ENCODE measurements around the gene HPSE2. TPM values are rescaled to one million over a fixed set of nuclear protein-coding genes. Genes with fewer than 3 reads are reported as not detected.

HPSE2 gene
- polyA plus RNA-seq, 1 experiment: not detected

GRCh38 chr10:98446151-98446660 lies 789.4 kb downstream of the HPSE2 start:
- ChIA-PET POLR2A (no interaction called here), CTCF (interaction anchor here (1.0 to 1.3 kb wide), 2 partner anchors 21 to 205 kb away, joined by 3 to 4 read pairs; no protein-coding TSS in a partner anchor)
- H3K27me3 ChIP-seq (ENCODE audit: control insufficient read depth, insufficient read depth, low read length): no peaks in the 10 kb centered on the region
- DNase-seq (ENCODE audit: low read depth): no peak
- TF ChIP-seq CTCF (IDR thresholded peaks at IDR 0.05; ENCODE audit: insufficient read depth, low read depth, low read length): no peak
- peak overlapping the region; percentile 77 for H3K4me3 ChIP-seq (ENCODE audit: low read depth, low read length)
- peaks cover 10% of the 10 kb centered on the region for H3K36me3 ChIP-seq (ENCODE audit: control insufficient read depth, insufficient read depth, low read length)

DNA sequence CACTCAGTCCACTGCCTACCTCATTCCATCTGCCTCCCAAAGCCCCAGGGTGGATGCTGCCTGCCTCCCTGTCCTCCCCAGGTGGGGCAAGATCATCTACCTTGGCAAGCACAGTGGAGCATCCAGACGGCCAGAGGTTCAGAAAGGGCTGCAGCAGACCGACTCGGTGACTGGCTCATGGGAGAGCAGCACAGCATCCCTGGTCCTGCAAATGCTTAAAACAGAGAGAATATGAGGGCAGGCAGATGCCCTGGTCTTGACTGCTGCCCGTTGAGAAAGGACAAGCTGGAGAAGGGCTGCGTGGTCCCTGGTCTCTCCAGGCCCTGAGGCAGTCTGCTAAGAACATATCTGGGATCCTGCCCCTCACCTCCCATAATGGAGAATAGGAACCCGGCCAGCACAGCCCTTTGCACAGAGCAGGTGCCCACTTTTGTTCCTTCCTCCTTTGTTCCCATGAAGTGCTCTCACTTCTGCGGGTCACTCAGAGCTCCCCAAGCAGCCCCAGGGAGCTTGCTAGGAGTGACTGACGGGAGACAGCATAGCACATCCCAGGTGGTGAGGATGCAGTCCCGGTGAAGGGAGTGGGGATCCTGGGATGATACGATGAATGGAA lies 790.3 kb downstream of the HPSE2 start:
- Histone ChIP-seq H3K4me3 (ENCODE audit: low read depth, low read length) (peak overlapping the region; percentile 77), H3K27me3 (ENCODE audit: control insufficient read depth, insufficient read depth, low read length) (no peaks in the 10 kb centered on the region), H3K36me3 (ENCODE audit: control insufficient read depth, insufficient read depth, low read length) (peaks cover 10% of the 10 kb centered on the region)
- TF ChIP-seq CTCF (IDR thresholded peaks at IDR 0.05; ENCODE audit: insufficient read depth, low read depth, low read length): no peak
- no peak for DNase-seq (ENCODE audit: low read depth)
- CTCF ChIA-PET: interaction anchor here (2.2 kb wide), 1 partner anchor 20 kb away, joined by 7 read pairs; no protein-coding TSS in a partner anchor
- POLR2A ChIA-PET: no interaction called here

- DNase-seq (ENCODE audit: low read depth): no peak
- no peak for TF ChIP-seq CTCF (IDR thresholded peaks at IDR 0.05; ENCODE audit: insufficient read depth, low read depth, low read length)
- CTCF ChIA-PET: interaction anchor here (2.2 kb wide), 1 partner anchor 19 kb away, joined by 7 read pairs; no protein-coding TSS in a partner anchor
- no peak overlapping the region for H3K4me3 ChIP-seq (ENCODE audit: low read depth, low read length)
- peaks cover 10% of the 10 kb centered on the region for H3K36me3 ChIP-seq (ENCODE audit: control insufficient read depth, insufficient read depth, low read length)
- no peaks in the 10 kb centered on the region for H3K27me3 ChIP-seq (ENCODE audit: control insufficient read depth, insufficient read depth, low read length)
- POLR2A ChIA-PET: no interaction called here
Measured at GRCh38 chr10:98444314-98445006, 791.2 kb downstream of the HPSE2 start.

DNA sequence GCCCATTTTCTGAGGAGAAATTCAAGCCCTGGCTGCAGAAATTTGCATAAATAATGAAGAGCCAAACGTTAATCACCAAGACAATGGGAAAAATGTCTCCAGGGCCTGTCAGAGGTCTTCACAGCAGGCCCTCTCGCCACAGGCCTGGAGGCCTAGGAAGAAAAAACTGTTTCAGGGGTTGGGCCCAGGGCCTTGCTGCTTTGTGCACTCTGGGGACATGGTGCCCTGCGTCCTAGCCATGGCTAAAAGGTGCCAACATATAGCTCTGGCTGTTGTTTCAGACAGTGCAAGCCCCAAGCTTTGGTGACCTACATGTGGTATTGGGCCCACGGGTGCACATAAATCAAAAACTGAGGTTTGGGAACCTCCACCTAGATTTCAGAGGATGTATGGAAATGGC lies 796.9 kb downstream of the HPSE2 start:
- H3K27me3 ChIP-seq (ENCODE audit: control insufficient read depth, insufficient read depth, low read length): no peaks in the 10 kb centered on the region
- H3K4me3 ChIP-seq (ENCODE audit: low read depth, low read length): no peak overlapping the region
- no peak for TF ChIP-seq CTCF (IDR thresholded peaks at IDR 0.05; ENCODE audit: insufficient read depth, low read depth, low read length)
- POLR2A ChIA-PET: no interaction called here
- CTCF ChIA-PET: no interaction called here
- no peak for DNase-seq (ENCODE audit: low read depth)
- peaks cover 19% of the 10 kb centered on the region for H3K36me3 ChIP-seq (ENCODE audit: control insufficient read depth, insufficient read depth, low read length)

- H3K4me3 ChIP-seq (ENCODE audit: low read depth, low read length): no peak overlapping the region
- no peaks in the 10 kb centered on the region for H3K27me3 ChIP-seq (ENCODE audit: control insufficient read depth, insufficient read depth, low read length)
- no peak for TF ChIP-seq CTCF (IDR thresholded peaks at IDR 0.05; ENCODE audit: insufficient read depth, low read depth, low read length)
- CTCF ChIA-PET: interaction anchor here (0.7 to 3.7 kb wide), 2 partner anchors 11 to 22 kb away, joined by 3 to 29 read pairs; partner anchors contain the start of gene PYROXD2
- POLR2A ChIA-PET: no interaction called here
- H3K36me3 ChIP-seq (ENCODE audit: control insufficient read depth, insufficient read depth, low read length): peaks cover 19% of the 10 kb centered on the region
- no peak for DNase-seq (ENCODE audit: low read depth)
Measured at GRCh38 chr10:98436704-98437103, 798.9 kb downstream of the HPSE2 start.

Data from BJ (cell line).